B cell (primary cell): ENCODE data around the gene CDH1.

ENCODE experiments used
- EZH2 ChIP-seq: IDR thresholded peaks from 2 replicates; pipeline ENCODE4 v1.6.1; 2012; ENCODE audit warnings: borderline replicate concordance, low read depth, mild to moderate bottlenecking, moderate library complexity, low read length; ENCODE audit not compliant: insufficient read depth, poor library complexity, severe bottlenecking
- TF ChIP-seq, protein P1 (sequence below): fragments of 200-600 bp; IDR thresholded peaks from one replicate; pipeline ENCODE4 v1.8.0; 2022; ENCODE audit warnings: antibody characterized with exemption, mild to moderate bottlenecking

DNA sequence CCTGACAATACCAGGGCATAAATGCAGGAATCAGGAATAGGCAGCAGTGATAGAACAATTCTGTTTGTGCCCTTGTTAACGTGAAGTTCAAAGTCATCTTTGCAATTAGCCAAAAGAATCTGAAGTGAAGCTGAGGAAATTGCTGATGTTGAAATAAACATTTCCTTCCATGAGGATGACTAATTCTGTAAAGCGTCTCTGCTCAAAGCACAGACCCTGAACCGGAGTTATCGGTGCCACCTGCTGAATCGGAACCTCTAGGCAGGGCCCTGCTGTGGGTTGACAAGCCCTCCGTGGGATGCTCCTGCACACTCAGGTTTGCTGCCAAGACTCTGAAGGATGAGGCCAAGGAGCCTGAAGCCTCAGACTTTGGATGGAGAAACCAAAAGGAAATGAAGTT, 37.0 kb upstream of the CDH1 start:
- TF ChIP-seq, protein P1, sequence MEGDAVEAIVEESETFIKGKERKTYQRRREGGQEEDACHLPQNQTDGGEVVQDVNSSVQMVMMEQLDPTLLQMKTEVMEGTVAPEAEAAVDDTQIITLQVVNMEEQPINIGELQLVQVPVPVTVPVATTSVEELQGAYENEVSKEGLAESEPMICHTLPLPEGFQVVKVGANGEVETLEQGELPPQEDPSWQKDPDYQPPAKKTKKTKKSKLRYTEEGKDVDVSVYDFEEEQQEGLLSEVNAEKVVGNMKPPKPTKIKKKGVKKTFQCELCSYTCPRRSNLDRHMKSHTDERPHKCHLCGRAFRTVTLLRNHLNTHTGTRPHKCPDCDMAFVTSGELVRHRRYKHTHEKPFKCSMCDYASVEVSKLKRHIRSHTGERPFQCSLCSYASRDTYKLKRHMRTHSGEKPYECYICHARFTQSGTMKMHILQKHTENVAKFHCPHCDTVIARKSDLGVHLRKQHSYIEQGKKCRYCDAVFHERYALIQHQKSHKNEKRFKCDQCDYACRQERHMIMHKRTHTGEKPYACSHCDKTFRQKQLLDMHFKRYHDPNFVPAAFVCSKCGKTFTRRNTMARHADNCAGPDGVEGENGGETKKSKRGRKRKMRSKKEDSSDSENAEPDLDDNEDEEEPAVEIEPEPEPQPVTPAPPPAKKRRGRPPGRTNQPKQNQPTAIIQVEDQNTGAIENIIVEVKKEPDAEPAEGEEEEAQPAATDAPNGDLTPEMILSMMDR: no peak
- no peak for TF ChIP-seq EZH2
